Measurements from ENCODE around the gene BEGAIN. TPM values are rescaled to one million over a fixed set of nuclear protein-coding genes. Genes with fewer than 3 reads are reported as not detected.

The BEGAIN gene
- total and polyA plus RNA-seq, 2 of the 8 experiments (the other 6 are each of a cell fraction or from before 2014, with no cell fraction given): 2.9 to 3.0 TPM

GRCh38 chr14:100576091-100577085 is 10.8 kb downstream of the BEGAIN start (continued):
- TF ChIP-seq SIN3A (conservative IDR thresholded peaks at IDR 0.05 in 1 of 2, IDR thresholded peaks at IDR 0.05 in 1 of 2; ENCODE audit: low read depth in 1 of 2, low read length in 2 of 2) (no peak), KDM4A (IDR thresholded peaks at IDR 0.05; ENCODE audit: low read depth, low read length, severe bottlenecking) (no peak), RNF2 (IDR thresholded peaks at IDR 0.05; ENCODE audit: borderline replicate concordance, low read depth, low read length, missing control alignments, poor library complexity, severe bottlenecking) (no peak), JUND (IDR thresholded peaks at IDR 0.05; ENCODE audit: low read length) (no peak), MAX (IDR thresholded peaks at IDR 0.05) (no peak), SAP30 (IDR thresholded peaks at IDR 0.05; ENCODE audit: insufficient read depth, insufficient replicate concordance, low read length) (no peak), RBBP5 (IDR thresholded peaks at IDR 0.05; ENCODE audit: borderline replicate concordance, low read depth, low read length) (no peak)
- TF ChIP-seq, protein P1, sequence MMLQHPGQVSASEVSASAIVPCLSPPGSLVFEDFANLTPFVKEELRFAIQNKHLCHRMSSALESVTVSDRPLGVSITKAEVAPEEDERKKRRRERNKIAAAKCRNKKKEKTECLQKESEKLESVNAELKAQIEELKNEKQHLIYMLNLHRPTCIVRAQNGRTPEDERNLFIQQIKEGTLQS (IDR thresholded peaks at IDR 0.05; ENCODE audit: insufficient read depth, low read depth, low read length): no peak
- TF ChIP-seq, protein P2, sequence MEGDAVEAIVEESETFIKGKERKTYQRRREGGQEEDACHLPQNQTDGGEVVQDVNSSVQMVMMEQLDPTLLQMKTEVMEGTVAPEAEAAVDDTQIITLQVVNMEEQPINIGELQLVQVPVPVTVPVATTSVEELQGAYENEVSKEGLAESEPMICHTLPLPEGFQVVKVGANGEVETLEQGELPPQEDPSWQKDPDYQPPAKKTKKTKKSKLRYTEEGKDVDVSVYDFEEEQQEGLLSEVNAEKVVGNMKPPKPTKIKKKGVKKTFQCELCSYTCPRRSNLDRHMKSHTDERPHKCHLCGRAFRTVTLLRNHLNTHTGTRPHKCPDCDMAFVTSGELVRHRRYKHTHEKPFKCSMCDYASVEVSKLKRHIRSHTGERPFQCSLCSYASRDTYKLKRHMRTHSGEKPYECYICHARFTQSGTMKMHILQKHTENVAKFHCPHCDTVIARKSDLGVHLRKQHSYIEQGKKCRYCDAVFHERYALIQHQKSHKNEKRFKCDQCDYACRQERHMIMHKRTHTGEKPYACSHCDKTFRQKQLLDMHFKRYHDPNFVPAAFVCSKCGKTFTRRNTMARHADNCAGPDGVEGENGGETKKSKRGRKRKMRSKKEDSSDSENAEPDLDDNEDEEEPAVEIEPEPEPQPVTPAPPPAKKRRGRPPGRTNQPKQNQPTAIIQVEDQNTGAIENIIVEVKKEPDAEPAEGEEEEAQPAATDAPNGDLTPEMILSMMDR (IDR thresholded peaks at IDR 0.05; ENCODE audit: control extremely low read depth in 1 of 3, insufficient read depth in 1 of 3, low read depth in 1 of 3, low read length in 3 of 3): no peak

All from H1 (cell line).